ENCODE measurements around the gene TMEM115.

GRCh38 chr3:50325497-50326181, 33.7 kb downstream of the TMEM115 start:
- TF ChIP-seq CTCF (IDR thresholded peaks at IDR 0.05; ENCODE audit: extremely low read depth in 1 of 2, insufficient read depth in 1 of 2, low read depth in 1 of 2, low read length in 2 of 2) (no peak), GATA2 (IDR thresholded peaks at IDR 0.05; ENCODE audit: insufficient read depth, insufficient read length, low read depth, low read length) (no peak), EZH2 (IDR thresholded peaks at IDR 0.05; ENCODE audit: borderline replicate concordance, low read depth, low read length, severe bottlenecking) (no peak)
